Colon (tissue), 2 donors: ENCODE measurements around the gene WASHC3.
"Not testable (repeated sequence)": the region's sequence is repeated elsewhere in the genome, so short reads cannot be mapped to it uniquely, and the experiment has no call there.

Experiments used
- FAIRE-seq: peaks from 2 replicates; lab custom pipeline; 2012; peaks lifted over from hg19 to GRCh38; lab: Jason Lieb, UNC
- donor health status: control.
- donor health status: control.

The WASHC3 gene

GRCh38 chr12:102061560-102062418 lies at the start of gene WASHC3:
Gene WASHC3 (minus strand): TSS chr12:102061991. CDS start chr12:102061962, 29 bp downstream.
- FAIRE-seq: peak; percentile 78

GRCh38 chr12:102110782-102111181 lies 49.0 kb upstream of the WASHC3 start:
- no peak for FAIRE-seq

- no peak for FAIRE-seq
These were observed 46.2 kb upstream of the WASHC3 start for GRCh38 chr12:102107970-102108369.

- FAIRE-seq: no peak
These were observed 45.1 kb upstream of the WASHC3 start for GRCh38 chr12:102106905-102107304.

DNA sequence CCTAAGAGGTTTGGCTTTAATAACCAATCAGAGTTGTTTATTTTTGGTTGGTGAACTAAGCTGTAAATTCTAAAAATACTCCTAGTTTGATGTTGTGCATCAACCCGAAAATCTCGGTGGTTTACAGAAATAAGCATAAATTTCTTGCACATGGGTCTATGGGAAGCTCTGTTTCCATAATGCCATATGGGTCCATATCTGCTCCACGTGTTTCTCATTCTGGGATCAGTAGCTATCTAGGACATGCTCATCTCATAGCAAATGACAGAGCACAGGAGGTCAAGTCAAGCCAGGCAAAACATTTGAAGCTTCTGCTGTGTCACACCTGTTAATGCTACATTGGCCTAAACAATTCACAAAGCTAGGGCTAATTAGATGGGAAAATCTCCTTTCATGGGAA lies 35.1 kb upstream of the WASHC3 start:
- no peak for FAIRE-seq

- FAIRE-seq: peak; percentile 57
These were observed 34.0 kb upstream of the WASHC3 start for GRCh38 chr12:102095677-102096263.

DNA sequence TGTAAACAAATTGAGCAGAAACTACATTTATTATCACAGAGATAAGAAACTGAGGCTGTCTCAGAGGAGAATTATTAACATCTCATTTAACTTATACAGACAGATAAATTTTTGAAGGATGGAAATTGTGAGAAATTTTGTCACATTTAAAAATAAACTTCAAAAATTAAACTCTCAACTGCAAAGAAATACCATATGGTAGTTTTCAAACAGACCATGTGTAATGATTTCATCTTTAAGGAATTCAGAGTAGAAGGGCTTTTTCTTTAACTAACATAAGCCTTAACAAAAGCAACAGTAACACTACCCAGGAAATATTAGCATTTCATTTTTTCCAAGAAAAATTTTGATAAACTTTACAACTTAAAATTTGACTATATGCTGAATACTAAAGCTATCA lies 31.5 kb upstream of the WASHC3 start:
- FAIRE-seq: no peak

DNA sequence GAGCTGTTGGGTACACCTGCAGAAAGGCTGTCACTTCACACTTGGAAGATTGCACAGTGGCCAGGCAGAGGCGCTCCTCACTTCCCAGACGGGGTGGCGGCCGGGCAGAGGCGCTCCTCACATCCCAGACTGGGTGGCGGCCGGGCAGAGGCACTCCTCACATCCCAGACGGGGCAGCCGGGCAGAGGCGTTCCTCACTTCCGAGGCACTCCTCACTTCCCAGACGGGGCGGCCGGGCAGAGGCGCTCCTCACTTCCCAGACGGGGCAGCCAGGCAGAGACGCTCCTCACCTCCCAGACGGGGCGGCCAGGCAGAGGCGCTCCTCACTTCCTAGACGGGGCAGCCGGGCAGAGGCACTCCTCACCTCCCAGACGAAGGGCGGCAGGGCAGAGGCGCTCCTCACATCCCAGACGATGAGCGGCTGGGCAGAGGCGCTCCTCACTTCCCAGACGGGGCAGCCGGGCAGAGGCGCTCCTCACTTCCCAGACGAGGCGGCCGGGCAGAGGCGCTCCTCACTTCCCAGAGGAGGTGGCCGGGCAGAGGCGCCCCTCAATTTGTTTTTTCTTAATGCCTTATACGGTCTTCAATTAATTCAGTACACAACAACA lies 27.5 kb upstream of the WASHC3 start:
- FAIRE-seq: not testable (repeated sequence)

- FAIRE-seq: no peak
These were observed 19.1 kb upstream of the WASHC3 start for GRCh38 chr12:102080842-102081241.

DNA sequence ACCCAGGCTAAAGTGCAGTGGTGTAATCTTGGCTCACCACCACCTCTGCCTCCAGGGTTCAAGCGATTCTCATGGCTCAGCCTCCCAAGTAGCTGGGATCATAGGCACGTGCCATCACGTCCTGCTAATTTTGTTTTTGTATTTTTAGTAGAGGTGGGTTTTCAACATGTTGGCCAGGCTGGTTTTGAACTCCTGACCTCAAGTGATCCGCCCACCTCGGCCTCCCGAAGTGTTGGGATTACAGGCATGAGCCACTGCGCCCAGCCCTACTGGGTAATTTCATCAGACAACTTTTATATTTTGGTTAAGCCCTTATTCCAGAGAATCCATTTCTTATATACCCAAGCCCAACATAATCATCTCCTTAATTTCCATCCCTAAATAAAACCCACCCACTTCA lies 10.3 kb upstream of the WASHC3 start:
- FAIRE-seq: not testable (repeated sequence)

DNA sequence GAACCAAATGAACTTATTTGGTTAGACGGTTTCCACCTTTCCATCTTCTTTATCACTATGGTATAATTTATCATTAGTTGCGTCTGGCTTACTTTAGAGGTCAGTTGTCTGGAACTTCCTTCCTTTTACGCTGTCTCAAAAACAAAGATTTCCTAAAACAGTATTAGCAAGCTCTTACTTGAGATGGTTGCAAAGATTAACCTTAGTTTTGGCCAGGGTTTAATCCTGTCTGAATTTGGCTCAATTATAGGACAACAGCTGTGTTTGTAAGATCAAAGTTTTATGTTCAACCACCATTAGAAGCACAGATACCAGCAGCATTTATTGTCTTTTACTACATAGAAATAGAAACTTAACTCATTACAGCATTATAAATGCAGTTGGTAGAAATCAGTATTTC lies 7.9 kb upstream of the WASHC3 start:
- no peak for FAIRE-seq

- FAIRE-seq: no peak
These were observed 5.9 kb upstream of the WASHC3 start for GRCh38 chr12:102067574-102068258.

- no peak for FAIRE-seq
These were observed 2.7 kb upstream of the WASHC3 start for GRCh38 chr12:102064476-102064875.

GRCh38 chr12:102063069-102063468 lies 1.3 kb upstream of the WASHC3 start:
- FAIRE-seq: no peak

DNA sequence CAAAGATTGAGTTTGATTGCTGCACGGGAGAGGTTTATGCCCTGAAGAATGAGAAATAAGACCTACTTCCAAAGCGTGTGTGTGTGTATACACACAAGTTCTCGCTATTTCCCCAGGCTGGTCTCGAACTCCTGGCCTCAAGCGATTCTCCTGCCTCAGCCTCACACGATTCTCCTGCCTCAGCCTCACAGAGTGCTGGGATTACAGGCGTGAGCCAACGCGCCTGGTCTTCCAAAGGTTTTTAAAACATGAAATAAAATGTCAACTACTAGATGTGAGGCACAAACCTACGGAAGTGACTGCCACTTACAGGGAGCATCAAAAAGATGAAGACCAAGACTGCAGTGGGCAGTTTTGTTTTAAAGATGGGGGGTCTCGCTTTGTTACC lies 622 bp upstream of the WASHC3 start:
- FAIRE-seq: no peak

DNA sequence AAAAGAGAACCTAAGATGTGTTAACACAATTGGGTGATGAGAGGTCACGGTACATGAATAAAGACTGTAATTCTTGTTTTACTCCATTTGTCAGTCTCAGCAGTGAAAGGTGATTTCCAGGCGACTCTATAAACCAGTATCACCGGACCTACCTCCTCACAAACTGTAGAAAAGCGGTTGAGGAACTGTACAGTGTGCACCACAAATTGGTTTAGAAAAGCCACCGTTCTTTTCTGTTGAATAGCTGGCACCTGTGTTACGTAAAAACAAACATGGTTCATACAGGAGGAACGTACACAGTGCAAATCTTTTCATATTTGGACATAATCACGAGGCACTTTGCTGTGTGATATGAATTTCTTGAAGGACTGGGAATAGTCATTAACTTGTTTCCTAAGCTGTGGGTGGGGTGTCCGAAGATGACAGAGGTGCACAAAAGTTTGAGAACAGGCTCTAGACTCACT lies 663 bp downstream of the WASHC3 start:
- FAIRE-seq: no peak

GRCh38 chr12:102059343-102059742 lies 2.4 kb downstream of the WASHC3 start:
- no peak for FAIRE-seq

- no peak for FAIRE-seq
These were observed 7.4 kb downstream of the WASHC3 start for GRCh38 chr12:102054345-102054744.

GRCh38 chr12:102053062-102053349 lies 8.8 kb downstream of the WASHC3 start:
- no peak for FAIRE-seq

- FAIRE-seq: no peak
These were observed 9.4 kb downstream of the WASHC3 start for GRCh38 chr12:102052192-102053061.

GRCh38 chr12:102051431-102051965 lies 10.3 kb downstream of the WASHC3 start:
- no peak for FAIRE-seq
